B cell (primary cell): ENCODE results near the gene INKA2.

Source experiments
- EZH2 ChIP-seq: IDR thresholded peaks from 2 replicates; pipeline ENCODE4 v1.6.1; 2012; ENCODE audit warnings: borderline replicate concordance, low read depth, mild to moderate bottlenecking, moderate library complexity, low read length; ENCODE audit not compliant: insufficient read depth, poor library complexity, severe bottlenecking
- TF ChIP-seq, protein P1 (sequence below): fragments of 200-600 bp; IDR thresholded peaks from one replicate; pipeline ENCODE4 v1.8.0; 2022; ENCODE audit warnings: antibody characterized with exemption, mild to moderate bottlenecking

DNA sequence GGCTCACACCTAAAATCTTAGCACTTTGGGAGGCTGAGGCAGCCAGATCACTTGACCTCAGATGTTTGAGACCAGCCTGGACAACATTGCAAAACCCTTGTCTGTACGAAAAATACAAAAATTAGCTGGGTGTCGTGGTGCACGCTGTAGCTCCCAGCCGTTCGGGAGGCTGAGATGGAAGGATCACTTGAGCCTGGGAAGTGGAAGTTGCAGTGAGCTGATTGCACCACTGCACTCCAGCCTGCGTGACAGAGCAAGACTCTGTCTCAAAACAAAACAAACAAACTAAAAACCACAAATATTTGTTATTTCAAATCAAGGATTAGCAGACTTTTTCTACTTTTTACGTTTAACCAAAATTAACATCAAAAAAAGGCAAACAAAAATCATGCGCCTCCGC is 31.3 kb downstream of the INKA2 start:
- TF ChIP-seq, protein P1, sequence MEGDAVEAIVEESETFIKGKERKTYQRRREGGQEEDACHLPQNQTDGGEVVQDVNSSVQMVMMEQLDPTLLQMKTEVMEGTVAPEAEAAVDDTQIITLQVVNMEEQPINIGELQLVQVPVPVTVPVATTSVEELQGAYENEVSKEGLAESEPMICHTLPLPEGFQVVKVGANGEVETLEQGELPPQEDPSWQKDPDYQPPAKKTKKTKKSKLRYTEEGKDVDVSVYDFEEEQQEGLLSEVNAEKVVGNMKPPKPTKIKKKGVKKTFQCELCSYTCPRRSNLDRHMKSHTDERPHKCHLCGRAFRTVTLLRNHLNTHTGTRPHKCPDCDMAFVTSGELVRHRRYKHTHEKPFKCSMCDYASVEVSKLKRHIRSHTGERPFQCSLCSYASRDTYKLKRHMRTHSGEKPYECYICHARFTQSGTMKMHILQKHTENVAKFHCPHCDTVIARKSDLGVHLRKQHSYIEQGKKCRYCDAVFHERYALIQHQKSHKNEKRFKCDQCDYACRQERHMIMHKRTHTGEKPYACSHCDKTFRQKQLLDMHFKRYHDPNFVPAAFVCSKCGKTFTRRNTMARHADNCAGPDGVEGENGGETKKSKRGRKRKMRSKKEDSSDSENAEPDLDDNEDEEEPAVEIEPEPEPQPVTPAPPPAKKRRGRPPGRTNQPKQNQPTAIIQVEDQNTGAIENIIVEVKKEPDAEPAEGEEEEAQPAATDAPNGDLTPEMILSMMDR: no peak
- no peak for TF ChIP-seq EZH2
